ENCODE results near the gene PPP3CB. TPM values are rescaled to one million over a fixed set of nuclear protein-coding genes. Genes with fewer than 3 reads are reported as not detected.
A peak's percentile ranks its signal among the peaks of the same experiment; 100 is the strongest.

Gene PPP3CB
- total RNA-seq, 1 donor from 2014 or later, result 47.0 TPM

DNA sequence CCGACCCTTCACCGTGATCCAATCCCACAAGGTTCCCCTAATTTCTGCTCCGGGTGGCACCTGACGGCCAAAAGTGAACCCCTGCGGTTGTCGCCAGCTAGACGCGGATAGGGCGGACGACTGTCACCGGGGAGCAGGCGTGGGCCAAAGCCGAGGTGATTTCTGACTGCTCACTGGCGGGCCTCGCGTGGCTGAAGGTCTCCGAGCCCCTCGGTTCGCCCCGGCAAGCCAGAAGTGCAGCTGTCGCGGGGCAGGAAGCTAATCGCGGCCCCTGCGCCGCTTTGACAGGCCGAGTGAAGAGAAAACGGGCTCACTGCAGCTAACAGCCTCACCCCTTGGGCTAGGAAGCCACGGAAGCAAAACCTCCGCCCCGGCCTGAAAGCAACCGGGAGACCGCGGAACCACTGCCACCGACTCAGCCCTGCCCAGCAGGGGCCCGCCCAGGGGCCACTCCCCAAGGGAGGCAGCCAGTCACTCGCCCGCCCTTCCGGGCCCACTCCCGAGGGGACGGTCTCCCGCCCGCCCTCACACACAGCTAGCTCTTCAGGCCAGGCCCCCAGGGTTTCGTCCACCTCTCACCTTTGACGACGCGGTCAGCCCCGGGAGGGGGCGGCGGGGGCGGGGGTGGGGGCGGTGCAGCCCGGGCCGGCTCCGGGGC is 469 bp downstream of the PPP3CB start:
- peak overlapping the region; percentile 67 for H2AFZ ChIP-seq (replicated peaks)
- peak overlapping the region; percentile 94 for H3K4me3 Mint-ChIP-seq
- peak overlapping the region; percentile 81 for H3K9ac ChIP-seq
- peak overlapping the region; percentile 94 for H3K4me3 ChIP-seq
- H3F3A ChIP-seq (ENCODE audit: low read depth), result peaks cover 16% of the 10 kb centered on the region
- H3K27me3 ChIP-seq, result no peaks in the 10 kb centered on the region
- H3K4me2 ChIP-seq, result peak overlapping the region; percentile 92
- H3K27me3 Mint-ChIP-seq (ENCODE audit: insufficient read depth, low read depth), result no peaks in the 10 kb centered on the region
- H3K4me1 ChIP-seq, result peaks cover 12% of the 10 kb centered on the region
- H3K27ac Mint-ChIP-seq, result peak overlapping the region; percentile 17
- TF ChIP-seq EZH2 (IDR thresholded peaks at IDR 0.05) (no peak), EZH2phosphoT487 (IDR thresholded peaks at IDR 0.05) (no peak)
- TF ChIP-seq, protein P1, sequence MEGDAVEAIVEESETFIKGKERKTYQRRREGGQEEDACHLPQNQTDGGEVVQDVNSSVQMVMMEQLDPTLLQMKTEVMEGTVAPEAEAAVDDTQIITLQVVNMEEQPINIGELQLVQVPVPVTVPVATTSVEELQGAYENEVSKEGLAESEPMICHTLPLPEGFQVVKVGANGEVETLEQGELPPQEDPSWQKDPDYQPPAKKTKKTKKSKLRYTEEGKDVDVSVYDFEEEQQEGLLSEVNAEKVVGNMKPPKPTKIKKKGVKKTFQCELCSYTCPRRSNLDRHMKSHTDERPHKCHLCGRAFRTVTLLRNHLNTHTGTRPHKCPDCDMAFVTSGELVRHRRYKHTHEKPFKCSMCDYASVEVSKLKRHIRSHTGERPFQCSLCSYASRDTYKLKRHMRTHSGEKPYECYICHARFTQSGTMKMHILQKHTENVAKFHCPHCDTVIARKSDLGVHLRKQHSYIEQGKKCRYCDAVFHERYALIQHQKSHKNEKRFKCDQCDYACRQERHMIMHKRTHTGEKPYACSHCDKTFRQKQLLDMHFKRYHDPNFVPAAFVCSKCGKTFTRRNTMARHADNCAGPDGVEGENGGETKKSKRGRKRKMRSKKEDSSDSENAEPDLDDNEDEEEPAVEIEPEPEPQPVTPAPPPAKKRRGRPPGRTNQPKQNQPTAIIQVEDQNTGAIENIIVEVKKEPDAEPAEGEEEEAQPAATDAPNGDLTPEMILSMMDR (IDR thresholded peaks at IDR 0.05), result no peak
- no peaks in the 10 kb centered on the region for H3K9me3 ChIP-seq (ENCODE audit: low read depth)
- H3K4me1 Mint-ChIP-seq, result peaks cover 26% of the 10 kb centered on the region
- peaks cover 23% of the 10 kb centered on the region for H3K36me3 Mint-ChIP-seq
- peak overlapping the region; percentile 95 for H3K27ac ChIP-seq
- peaks cover 52% of the 10 kb centered on the region for H3K79me2 ChIP-seq (ENCODE audit: low read depth)
- peak; percentile 82 for DNase-seq (ENCODE audit: low spot score)
- no peaks in the 10 kb centered on the region for H4K20me1 ChIP-seq (ENCODE audit: low read depth)
- no peaks in the 10 kb centered on the region for H3K36me3 ChIP-seq
- no peaks in the 10 kb centered on the region for H3K9me3 Mint-ChIP-seq

DNA sequence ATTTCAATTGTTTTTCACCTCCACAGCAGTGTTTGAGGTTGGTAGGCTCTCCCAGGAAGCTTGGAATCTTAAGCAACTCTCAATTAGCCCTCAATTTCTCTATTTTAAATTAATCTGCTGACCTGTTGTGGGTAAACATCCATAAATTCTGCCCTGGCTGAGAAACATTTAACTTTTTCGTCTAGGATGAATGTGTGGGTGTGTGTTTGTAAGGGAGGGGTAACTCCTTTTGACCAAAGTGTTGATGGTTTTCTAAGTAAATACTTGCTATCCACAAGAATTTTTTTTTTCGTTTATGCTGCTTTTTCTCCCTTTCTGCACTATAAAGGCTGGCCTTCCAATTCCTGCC is 973 bp downstream of the PPP3CB start:
- Histone ChIP-seq H3K79me2 (ENCODE audit: low read depth) (peaks cover 56% of the 10 kb centered on the region), H3K27ac (no peak overlapping the region), H3K4me2 (peak overlapping the region; percentile 92), H3F3A (ENCODE audit: low read depth) (peaks cover 16% of the 10 kb centered on the region), H3K4me3 (peak overlapping the region; percentile 94), H3K9me3 (ENCODE audit: low read depth) (no peaks in the 10 kb centered on the region), H4K20me1 (ENCODE audit: low read depth) (no peaks in the 10 kb centered on the region), H2AFZ (replicated peaks) (peak overlapping the region; percentile 67), H3K4me1 (peaks cover 12% of the 10 kb centered on the region), H3K36me3 (no peaks in the 10 kb centered on the region), H3K9ac (peak overlapping the region; percentile 81), H3K27me3 (no peaks in the 10 kb centered on the region)
- peak overlapping the region; percentile 94 for H3K4me3 Mint-ChIP-seq
- H3K27me3 Mint-ChIP-seq (ENCODE audit: insufficient read depth, low read depth), result no peaks in the 10 kb centered on the region
- peaks cover 23% of the 10 kb centered on the region for H3K36me3 Mint-ChIP-seq
- no peak for TF ChIP-seq EZH2 (IDR thresholded peaks at IDR 0.05)
- TF ChIP-seq, protein P1 (IDR thresholded peaks at IDR 0.05), result no peak
- no peak for TF ChIP-seq EZH2phosphoT487 (IDR thresholded peaks at IDR 0.05)
- no peak for DNase-seq (ENCODE audit: low spot score)
- H3K9me3 Mint-ChIP-seq, result no peaks in the 10 kb centered on the region
- H3K4me1 Mint-ChIP-seq, result peaks cover 26% of the 10 kb centered on the region
- H3K27ac Mint-ChIP-seq, result peak overlapping the region; percentile 17

DNA sequence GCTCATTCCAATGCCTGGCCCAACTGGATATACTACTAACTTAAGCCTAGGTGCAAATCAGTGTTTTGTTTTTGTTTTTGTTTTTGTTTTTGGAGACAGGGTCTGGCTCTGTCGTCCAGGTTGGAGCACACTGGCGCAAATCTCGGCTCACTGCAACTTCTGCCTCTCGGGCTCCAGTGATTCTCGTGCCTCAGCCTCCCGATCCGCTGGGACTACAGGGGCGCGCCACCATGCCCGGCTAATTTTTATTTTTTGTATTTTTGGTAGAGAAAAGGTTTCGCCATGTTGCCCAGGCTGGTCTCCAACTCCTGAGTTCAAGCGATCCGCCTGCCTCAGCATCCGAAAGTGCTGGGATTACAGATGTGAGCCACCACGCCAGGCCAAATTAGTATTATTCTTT is 1.6 kb downstream of the PPP3CB start:
- Histone ChIP-seq H3K36me3 (no peaks in the 10 kb centered on the region), H3K27me3 (no peaks in the 10 kb centered on the region), H2AFZ (replicated peaks) (no peak overlapping the region), H3K4me1 (peaks cover 12% of the 10 kb centered on the region), H3K27ac (no peak overlapping the region), H3K9me3 (ENCODE audit: low read depth) (no peaks in the 10 kb centered on the region), H4K20me1 (ENCODE audit: low read depth) (no peaks in the 10 kb centered on the region), H3K4me2 (peak overlapping the region; percentile 92), H3F3A (ENCODE audit: low read depth) (peaks cover 16% of the 10 kb centered on the region), H3K4me3 (peak overlapping the region; percentile 94), H3K9ac (no peak overlapping the region), H3K79me2 (ENCODE audit: low read depth) (peaks cover 63% of the 10 kb centered on the region)
- H3K27me3 Mint-ChIP-seq (ENCODE audit: insufficient read depth, low read depth), result no peaks in the 10 kb centered on the region
- peaks cover 17% of the 10 kb centered on the region for H3K36me3 Mint-ChIP-seq
- H3K4me1 Mint-ChIP-seq, result peaks cover 26% of the 10 kb centered on the region
- H3K9me3 Mint-ChIP-seq, result no peaks in the 10 kb centered on the region
- no peak for TF ChIP-seq EZH2 (IDR thresholded peaks at IDR 0.05)
- TF ChIP-seq, protein P1 (IDR thresholded peaks at IDR 0.05), result no peak
- TF ChIP-seq EZH2phosphoT487 (IDR thresholded peaks at IDR 0.05), result no peak
- peak overlapping the region; percentile 77 for H3K4me3 Mint-ChIP-seq
- no peak for DNase-seq (ENCODE audit: low spot score)
- H3K27ac Mint-ChIP-seq, result no peak overlapping the region

Data from neural progenitor cell (in vitro differentiated cells).